GM19397 (cell line): ENCODE measurements around the gene SPACDR.

Source experiments
- ATAC-seq: cut with Tn5 transposase; IDR thresholded peaks from one replicate; pipeline ENCODE4 v1.9.1; 2021; ENCODE audit warnings: mild to moderate bottlenecking, moderate library complexity; ENCODE audit not compliant: unreplicated experiment

Gene SPACDR

GRCh38 chr7:100437150-100438100 is 26.6 kb downstream of the SPACDR start:
- no peak for ATAC-seq

GRCh38 chr7:100435401-100436304 is 28.4 kb downstream of the SPACDR start:
- ATAC-seq, result peak; percentile 25

DNA sequence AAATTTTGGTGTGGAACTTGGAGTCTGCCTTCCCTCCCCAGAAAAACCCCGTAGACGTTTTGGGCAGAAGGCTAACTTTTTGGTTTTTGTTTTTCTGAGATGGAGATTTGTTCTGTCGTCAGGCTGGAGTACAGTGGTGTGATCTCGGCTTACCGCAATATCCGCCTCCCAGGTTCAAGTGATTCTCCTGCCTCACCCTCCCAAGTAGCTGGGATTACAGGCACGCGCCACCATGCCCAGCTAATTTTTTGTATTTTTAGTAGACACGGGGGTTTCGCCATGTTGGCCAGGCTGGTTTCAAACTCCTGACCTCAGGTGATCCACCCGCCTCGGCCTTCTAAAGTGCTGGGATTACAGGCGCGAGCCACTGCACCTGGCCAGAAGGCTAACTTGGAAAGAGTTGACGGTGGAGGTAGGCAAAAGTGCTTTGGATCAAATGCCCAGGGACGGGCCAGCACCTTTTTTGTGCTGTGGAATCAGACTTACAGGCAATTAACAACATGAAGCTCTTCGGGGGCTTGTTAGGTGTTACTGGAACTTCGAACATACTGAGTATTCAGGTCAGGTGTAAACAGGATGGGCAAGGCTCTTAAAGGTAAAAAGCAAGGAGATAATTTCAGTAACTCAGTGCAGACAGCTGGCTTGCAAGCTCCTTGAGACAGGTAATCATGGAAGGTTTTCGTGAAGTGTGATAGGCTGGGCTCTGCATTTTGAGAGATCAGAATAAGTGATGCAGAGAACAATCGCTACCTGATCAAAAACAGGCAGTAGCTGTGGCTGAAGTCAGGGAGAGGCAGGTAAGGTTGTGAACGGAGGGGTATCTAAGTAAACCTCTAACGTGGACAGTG is 29.5 kb downstream of the SPACDR start:
- ATAC-seq, result no peak

- ATAC-seq, result no peak
These were observed 30.3 kb downstream of the SPACDR start for GRCh38 chr7:100433592-100434296.

- ATAC-seq, result no peak
These were observed 30.8 kb downstream of the SPACDR start for GRCh38 chr7:100433276-100433591.

DNA sequence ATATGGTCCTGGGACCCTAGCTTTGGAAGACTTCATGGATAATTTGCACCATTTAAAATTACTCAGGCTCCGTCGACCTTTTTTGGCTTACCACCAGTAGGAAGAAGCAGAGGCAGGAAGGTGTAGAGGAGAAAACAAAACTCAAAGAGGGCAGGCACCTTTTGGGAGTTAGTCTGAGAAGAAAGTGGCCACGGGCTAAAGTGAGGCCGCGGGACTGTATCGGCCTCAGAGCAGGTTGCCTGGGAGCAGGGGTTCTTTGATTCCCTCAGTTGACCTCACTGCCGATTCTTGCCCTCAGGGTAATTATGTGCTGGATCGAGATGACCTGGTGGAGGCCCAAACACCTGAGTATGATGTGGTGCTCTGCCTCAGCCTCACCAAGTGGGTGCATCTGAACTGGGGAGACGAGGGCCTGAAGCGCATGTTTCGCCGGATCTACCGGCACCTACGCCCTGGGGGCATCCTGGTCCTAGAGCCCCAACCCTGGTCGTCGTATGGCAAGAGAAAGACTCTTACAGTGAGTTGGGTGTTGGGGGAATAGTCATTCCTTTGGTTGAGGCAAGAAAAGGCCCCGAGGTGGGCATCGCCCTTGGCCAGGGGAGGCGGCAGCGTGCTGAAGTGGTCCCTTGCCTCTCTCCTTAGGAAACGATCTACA is 31.3 kb downstream of the SPACDR start:
- ATAC-seq, result no peak

GRCh38 chr7:100432053-100432452 is 32.0 kb downstream of the SPACDR start:
- no peak for ATAC-seq

DNA sequence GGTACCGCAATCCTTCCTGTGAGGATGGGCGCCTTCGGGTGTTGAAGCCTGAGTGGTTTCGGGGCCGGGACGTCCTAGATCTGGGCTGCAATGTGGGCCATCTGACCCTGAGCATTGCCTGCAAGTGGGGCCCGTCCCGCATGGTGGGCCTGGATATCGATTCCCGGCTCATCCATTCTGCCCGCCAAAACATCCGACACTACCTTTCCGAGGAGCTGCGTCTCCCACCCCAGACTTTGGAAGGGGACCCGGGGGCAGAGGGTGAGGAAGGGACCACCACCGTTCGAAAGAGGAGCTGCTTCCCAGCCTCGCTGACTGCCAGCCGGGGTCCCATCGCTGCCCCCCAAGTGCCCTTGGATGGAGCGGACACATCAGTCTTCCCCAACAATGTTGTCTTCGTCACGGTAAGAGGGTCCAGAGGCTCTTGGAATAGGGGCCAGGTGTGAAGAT is 32.7 kb downstream of the SPACDR start:
- ATAC-seq, result no peak

DNA sequence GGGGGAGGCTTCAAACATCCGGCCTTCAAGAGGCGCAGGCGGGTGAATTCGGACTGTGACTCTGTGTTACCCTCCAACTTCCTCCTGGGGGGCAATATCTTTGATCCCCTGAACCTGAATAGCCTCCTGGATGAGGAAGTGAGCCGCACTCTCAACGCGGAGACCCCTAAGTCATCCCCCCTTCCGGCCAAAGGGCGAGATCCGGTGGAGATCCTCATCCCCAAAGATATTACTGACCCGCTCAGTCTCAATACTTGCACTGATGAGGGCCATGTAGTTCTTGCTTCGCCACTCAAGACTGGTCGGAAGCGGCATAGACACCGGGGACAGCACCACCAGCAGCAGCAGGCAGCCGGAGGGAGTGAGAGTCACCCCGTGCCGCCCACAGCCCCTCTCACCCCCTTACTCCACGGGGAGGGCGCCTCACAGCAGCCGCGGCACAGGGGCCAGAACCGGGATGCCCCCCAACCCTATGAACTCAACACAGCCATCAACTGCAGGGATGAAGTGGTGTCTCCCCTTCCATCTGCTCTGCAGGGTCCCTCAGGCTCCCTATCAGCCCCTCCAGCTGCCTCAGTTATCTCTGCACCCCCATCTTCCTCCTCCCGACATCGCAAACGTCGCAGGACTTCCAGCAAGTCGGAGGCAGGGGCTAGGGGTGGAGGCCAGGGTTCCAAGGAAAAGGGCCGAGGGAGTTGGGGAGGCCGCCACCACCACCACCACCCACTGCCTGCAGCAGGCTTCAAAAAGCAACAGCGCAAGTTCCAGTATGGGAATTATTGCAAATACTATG is 33.4 kb downstream of the SPACDR start:
- no peak for ATAC-seq

- ATAC-seq, result peak; percentile 39
These were observed 34.2 kb downstream of the SPACDR start, which contains the start of gene MEPCE for GRCh38 chr7:100429637-100430492. TSS of gene MEPCE (plus strand) at chr7:100429831. CDS start at chr7:100430019, 188 bp downstream.

GRCh38 chr7:100428967-100429636 is 35.0 kb downstream of the SPACDR start:
- peak; percentile 54 for ATAC-seq

DNA sequence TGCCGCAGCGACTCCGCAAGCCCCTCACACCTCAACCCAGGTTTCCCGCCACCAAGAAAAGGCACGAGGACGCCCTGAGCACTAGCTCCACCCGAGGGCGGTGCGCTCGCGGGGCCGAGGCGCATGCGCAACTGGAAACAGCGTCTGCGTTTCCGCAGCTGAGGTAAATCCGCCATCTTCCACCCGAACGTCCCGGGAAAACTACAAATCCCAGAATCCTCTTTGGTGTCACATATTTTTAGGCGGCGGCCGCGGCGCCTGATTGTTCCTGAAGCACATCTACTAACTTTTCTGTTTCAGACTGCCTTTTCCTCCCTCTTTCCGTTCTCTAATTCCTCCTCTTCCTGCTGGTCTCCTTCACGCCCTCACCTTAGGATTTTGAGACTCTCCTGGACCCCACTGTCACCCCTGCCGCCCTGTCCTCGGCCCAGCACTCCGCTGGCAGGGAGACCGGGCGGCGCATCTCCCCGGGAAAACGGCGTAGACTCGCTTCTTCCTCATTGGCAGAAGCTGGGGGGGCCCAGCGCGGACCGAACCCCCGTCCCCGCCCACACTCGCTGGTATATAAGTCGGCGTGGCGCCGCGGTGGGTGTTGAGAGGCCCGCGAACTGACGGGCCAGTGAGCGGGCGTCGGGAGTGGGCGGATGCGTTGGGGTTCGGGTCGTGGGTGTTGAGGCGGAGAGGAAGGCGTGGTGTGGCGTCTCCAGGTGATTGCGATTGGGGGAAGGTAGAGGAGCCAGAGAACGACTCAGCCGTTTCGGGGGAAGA is 35.7 kb downstream of the SPACDR start, which contains the start of gene ZCWPW1:
ZCWPW1 (minus strand) TSS at position 505 of the 768 bp plus-strand sequence. CDS start 8,054 bp downstream, outside the sequence.
- peak; percentile 47 for ATAC-seq

- no peak for ATAC-seq
These were observed 36.3 kb downstream of the SPACDR start for GRCh38 chr7:100427762-100428198.

DNA sequence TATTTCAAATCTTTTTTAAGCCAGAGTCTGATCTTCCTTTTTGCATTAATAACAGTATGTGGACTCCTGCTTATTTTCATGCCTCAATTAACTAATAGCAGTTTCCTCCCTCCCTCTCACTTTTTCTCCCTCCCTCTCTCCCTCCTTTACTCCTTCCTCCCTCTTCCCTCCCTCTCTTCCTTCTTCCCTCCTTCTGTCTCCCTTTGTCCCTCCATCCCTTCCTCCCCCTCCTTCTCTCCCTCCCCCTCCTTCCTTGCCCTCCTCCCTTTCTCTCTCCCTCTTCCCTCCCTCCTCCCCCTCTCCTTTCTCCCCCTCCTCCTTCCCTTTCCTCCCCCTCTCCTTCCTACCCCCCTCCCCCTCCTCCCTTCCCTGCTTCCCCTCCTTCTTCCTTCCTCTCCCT is 37.5 kb downstream of the SPACDR start:
- no peak for ATAC-seq

DNA sequence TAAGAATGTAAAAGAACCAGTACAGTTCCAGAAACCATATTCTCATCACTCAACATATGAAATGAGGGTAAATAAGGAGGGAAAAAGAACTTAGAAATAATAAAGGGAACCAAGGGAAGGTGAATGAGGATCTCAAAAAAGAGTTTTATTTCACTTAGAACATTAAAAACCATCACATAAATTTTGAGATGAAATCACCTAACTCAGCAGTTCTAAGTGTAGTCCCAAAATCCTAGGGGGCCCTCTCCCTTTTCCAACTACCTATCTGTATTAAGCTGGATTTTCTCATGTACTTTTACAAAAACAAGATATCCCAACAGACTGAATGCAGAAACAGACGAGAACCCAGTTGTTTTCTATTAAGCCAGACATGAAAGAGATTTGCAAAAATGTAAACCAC is 38.7 kb downstream of the SPACDR start:
- ATAC-seq, result no peak

GRCh38 chr7:100423315-100423714 is 40.7 kb downstream of the SPACDR start:
- ATAC-seq, result no peak
